Hepatocyte (in vitro differentiated cells): ENCODE results near the gene MRGPRD. TPM values are rescaled to one million over a fixed set of nuclear protein-coding genes. Genes with fewer than 3 reads are reported as not detected.

Source experiments
- DNase-seq: peaks from one replicate; pipeline ENCODE4 v3.0.0-alpha.2; 2016; ENCODE audit warnings: low spot score
- H2AFZ ChIP-seq: fragments of 200-600 bp; sonication (generic); 2 replicates; pipeline ENCODE4 v1.6.0; 2016; ENCODE audit warnings: antibody characterized with exemption, mild to moderate bottlenecking
- H3K27ac ChIP-seq: fragments of 200-600 bp; sonication (generic); 2 replicates; pipeline ENCODE4 v1.5.1; 2016; ENCODE audit warnings: mild to moderate bottlenecking
- H3K27me3 ChIP-seq: fragments of 200-600 bp; sonication (generic); 2 replicates; pipeline ENCODE4 v1.6.1; 2016
- H3K36me3 ChIP-seq: fragments of 200-600 bp; sonication (generic); replicated peaks from 2 replicates; pipeline ENCODE4 v1.5.1; 2016; ENCODE audit warnings: low read depth; ENCODE audit not compliant: insufficient read depth
- H3K4me1 ChIP-seq: fragments of 200-600 bp; sonication (generic); 2 replicates; pipeline ENCODE4 v1.5.1; 2016; ENCODE audit warnings: mild to moderate bottlenecking, moderate library complexity; ENCODE audit not compliant: insufficient read depth
- H3K4me2 ChIP-seq: fragments of 200-600 bp; sonication (generic); 2 replicates; pipeline ENCODE4 v1.6.0; 2016
- H3K4me3 ChIP-seq: fragments of 200-600 bp; sonication (generic); 2 replicates; pipeline ENCODE4 v1.5.1; 2016; ENCODE audit warnings: mild to moderate bottlenecking
- H3K79me2 ChIP-seq: fragments of 200-600 bp; sonication (generic); 2 replicates; pipeline ENCODE4 v1.6.0; 2017; ENCODE audit warnings: mild to moderate bottlenecking
- H3K9me2 ChIP-seq: fragments of 200-600 bp; sonication (generic); replicated peaks from 2 replicates; pipeline ENCODE4 v1.6.0; 2017; ENCODE audit warnings: mild to moderate bottlenecking; ENCODE audit not compliant: insufficient read depth
- H3K9me3 ChIP-seq: fragments of 200-600 bp; sonication (generic); 2 replicates; pipeline ENCODE4 v1.5.1; 2016; ENCODE audit warnings: low read depth, mild to moderate bottlenecking
- H4K20me1 ChIP-seq: fragments of 200-600 bp; sonication (generic); 2 replicates; pipeline ENCODE4 v1.6.0; 2016; ENCODE audit warnings: mild to moderate bottlenecking; ENCODE audit not compliant: insufficient read depth, poor library complexity, severe bottlenecking
- CTCF ChIP-seq: fragments of 200-600 bp; sonication (generic); IDR thresholded peaks from 2 replicates; pipeline ENCODE4 v1.5.1; 2016; ENCODE audit warnings: antibody characterized with exemption, mild to moderate bottlenecking; ENCODE audit not compliant: poor library complexity
- EZH2 ChIP-seq: fragments of 200-600 bp; sonication (generic); IDR thresholded peaks from 2 replicates; pipeline ENCODE4 v1.6.1; 2016; ENCODE audit warnings: antibody characterized with exemption, mild to moderate bottlenecking, borderline replicate concordance
- EZH2phosphoT487 ChIP-seq: fragments of 200-600 bp; sonication (generic); IDR thresholded peaks from one replicate; pipeline ENCODE4 v1.6.1; 2018; ENCODE audit warnings: antibody characterized with exemption, mild to moderate bottlenecking, low read depth, moderate library complexity; ENCODE audit not compliant: unreplicated experiment, severe bottlenecking
- WGBS: methylation state at CpG from one replicate; pipeline ENCODE4 v1.1.6; 2016; ENCODE audit warnings: low lambda C conversion rate; ENCODE audit errors: missing lambda C conversion rate; 5-methylcytosine and 5-hydroxymethylcytosine counted together
- polyA plus RNA-seq: library from polyadenylated mRNA; unstranded; fragments of >200 nt; fragmentation: Nextera tagmentation; extraction: Ambion mirVana; gene quantifications from 2 replicates; pipeline ENCODE4 v1.2.1, GENCODE V29; 2016
- total RNA-seq: library from RNA; depleted of rRNA; stranded (reverse); fragments of >200 nt; gene quantifications from 2 replicates; pipeline ENCODE4 v1.2.3, GENCODE V29; 2014

The MRGPRD gene
- total and polyA plus RNA-seq, 2 experiments from 2014 or later, result not detected

DNA sequence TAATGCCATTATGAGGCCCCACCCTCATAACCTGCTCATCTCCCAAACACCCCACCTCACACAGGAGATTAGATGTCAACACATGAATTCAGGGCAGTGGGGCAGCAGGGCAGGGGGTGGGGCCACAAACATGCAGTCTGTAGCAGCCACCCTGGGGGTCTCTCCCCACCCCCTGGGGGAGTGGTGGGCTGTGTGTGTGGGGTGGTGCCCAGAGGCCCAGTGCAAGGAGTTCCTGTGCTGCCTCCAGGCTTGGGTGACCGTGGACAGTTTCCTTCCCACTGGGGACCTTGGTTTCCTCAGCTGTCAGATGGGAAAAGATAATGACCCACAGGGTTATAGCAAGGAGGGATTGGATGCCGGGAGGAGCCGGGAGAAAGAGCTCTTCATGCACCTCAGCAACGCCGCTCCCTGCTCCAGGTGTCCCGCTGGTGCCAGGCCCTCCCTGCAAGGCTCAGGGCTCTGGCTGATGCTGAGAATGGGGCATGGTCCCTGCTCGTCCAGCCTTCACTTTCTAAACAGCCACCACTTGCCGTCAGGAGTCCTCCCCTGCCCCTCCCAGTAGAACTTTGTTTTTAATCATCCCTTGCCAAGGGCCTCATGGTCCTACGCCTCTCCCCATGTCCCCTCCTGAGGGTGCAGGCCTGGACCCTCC, 34.2 kb upstream of the MRGPRD start:
- H3K79me2 ChIP-seq, result no peaks in the 10 kb centered on the region
- TF ChIP-seq EZH2phosphoT487 (no peak), EZH2 (no peak), CTCF (no peak)
- DNase-seq, result no peak
- H3K4me3 ChIP-seq, result no peak overlapping the region
- WGBS, result 77% methylated on average over 9 of the region's 9 CpGs
- no peak overlapping the region for H2AFZ ChIP-seq
- peak overlapping the region; percentile 93 for H3K27ac ChIP-seq
- peaks cover 49% of the 10 kb centered on the region for H3K4me1 ChIP-seq
- H3K36me3 ChIP-seq, result no peaks in the 10 kb centered on the region
- H3K9me3 ChIP-seq, result no peaks in the 10 kb centered on the region
- H3K4me2 ChIP-seq, result peak overlapping the region; percentile 76
- no peaks in the 10 kb centered on the region for H4K20me1 ChIP-seq
- no peaks in the 10 kb centered on the region for H3K9me2 ChIP-seq
- no peaks in the 10 kb centered on the region for H3K27me3 ChIP-seq

- Histone ChIP-seq H3K36me3 (no peaks in the 10 kb centered on the region), H3K79me2 (no peaks in the 10 kb centered on the region), H3K4me1 (peaks cover 56% of the 10 kb centered on the region), H3K4me3 (no peak overlapping the region), H4K20me1 (no peaks in the 10 kb centered on the region), H3K9me3 (no peaks in the 10 kb centered on the region), H3K27ac (peak overlapping the region; percentile 93), H3K4me2 (peak overlapping the region; percentile 76), H3K9me2 (no peaks in the 10 kb centered on the region), H3K27me3 (no peaks in the 10 kb centered on the region), H2AFZ (peak overlapping the region; percentile 51)
- no peak for TF ChIP-seq EZH2phosphoT487
- TF ChIP-seq CTCF, result no peak
- no peak for TF ChIP-seq EZH2
- WGBS, result 21% methylated on average over 27 of the region's 28 CpGs
- DNase-seq, result peak; percentile 75
Observed at GRCh38 chr11:69014084-69014851, 33.5 kb upstream of the MRGPRD start.

GRCh38 chr11:69013009-69013951, 32.5 kb upstream of the MRGPRD start, which contains the start of gene MRGPRF:
Gene MRGPRF, minus strand, starts transcription at chr11:69013246. Its CDS starts 3,345 bp downstream, at chr11:69009901.
- Histone ChIP-seq H3K79me2 (no peaks in the 10 kb centered on the region), H3K27me3 (no peaks in the 10 kb centered on the region), H3K9me3 (no peaks in the 10 kb centered on the region), H3K4me1 (peaks cover 64% of the 10 kb centered on the region), H3K9me2 (no peaks in the 10 kb centered on the region), H3K27ac (peak within 1 kb of the TSS; percentile 93), H3K4me3 (peak within 1 kb of the TSS; percentile 17), H2AFZ (peak within 1 kb of the TSS; percentile 51), H3K4me2 (peak within 1 kb of the TSS; percentile 76), H3K36me3 (no peaks in the 10 kb centered on the region), H4K20me1 (no peaks in the 10 kb centered on the region)
- TF ChIP-seq CTCF, result peak; percentile 48
- TF ChIP-seq EZH2, result no peak
- no peak for TF ChIP-seq EZH2phosphoT487
- peak; percentile 77 for DNase-seq
- 11% methylated on average over 32 of the region's 43 CpGs for WGBS
